Peyer's patch (tissue), 4 donors: ENCODE results near the gene CC2D2A.

Experiments
- POLR2A ChIP-seq, 2 donors: fragments of 450-650 bp; IDR thresholded peaks; one replicate each; pipeline ENCODE4 v1.5.1; 2017; ENCODE audit warnings: antibody characterized with exemption in 2 of 2, mild to moderate bottlenecking in 2 of 2, moderate library complexity in 2 of 2
- TF ChIP-seq, protein P1 (sequence below), 6 experiments: fragments of 450-650 bp in 4 of 6; fragments of 200-600 bp in 2 of 6; sonication (generic) in 1 of 6; IDR thresholded peaks; one replicate each; pipeline ENCODE4 v1.5.1; 2017 to 2019; ENCODE audit warnings: antibody characterized with exemption in 6 of 6, mild to moderate bottlenecking in 3 of 6, moderate library complexity in 1 of 6

- TF ChIP-seq, protein P1, sequence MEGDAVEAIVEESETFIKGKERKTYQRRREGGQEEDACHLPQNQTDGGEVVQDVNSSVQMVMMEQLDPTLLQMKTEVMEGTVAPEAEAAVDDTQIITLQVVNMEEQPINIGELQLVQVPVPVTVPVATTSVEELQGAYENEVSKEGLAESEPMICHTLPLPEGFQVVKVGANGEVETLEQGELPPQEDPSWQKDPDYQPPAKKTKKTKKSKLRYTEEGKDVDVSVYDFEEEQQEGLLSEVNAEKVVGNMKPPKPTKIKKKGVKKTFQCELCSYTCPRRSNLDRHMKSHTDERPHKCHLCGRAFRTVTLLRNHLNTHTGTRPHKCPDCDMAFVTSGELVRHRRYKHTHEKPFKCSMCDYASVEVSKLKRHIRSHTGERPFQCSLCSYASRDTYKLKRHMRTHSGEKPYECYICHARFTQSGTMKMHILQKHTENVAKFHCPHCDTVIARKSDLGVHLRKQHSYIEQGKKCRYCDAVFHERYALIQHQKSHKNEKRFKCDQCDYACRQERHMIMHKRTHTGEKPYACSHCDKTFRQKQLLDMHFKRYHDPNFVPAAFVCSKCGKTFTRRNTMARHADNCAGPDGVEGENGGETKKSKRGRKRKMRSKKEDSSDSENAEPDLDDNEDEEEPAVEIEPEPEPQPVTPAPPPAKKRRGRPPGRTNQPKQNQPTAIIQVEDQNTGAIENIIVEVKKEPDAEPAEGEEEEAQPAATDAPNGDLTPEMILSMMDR (IDR thresholded peaks at IDR 0.05) = no peak
- TF ChIP-seq POLR2A (IDR thresholded peaks at IDR 0.05) = no peak
These were observed 30.6 kb upstream of the CC2D2A start for GRCh38 chr4:15438939-15439524.
